DND-41 (cell line): ENCODE data around the gene FOXRED2.

ENCODE experiments used
- EZH2 ChIP-seq: IDR thresholded peaks from 3 replicates; pipeline ENCODE4 v1.6.1; 2012; ENCODE audit warnings: borderline replicate concordance, low read depth, mild to moderate bottlenecking, moderate library complexity, low read length, inconsistent platforms; ENCODE audit not compliant: severe bottlenecking
- TF ChIP-seq, protein P1 (sequence below): IDR thresholded peaks from 2 replicates; pipeline ENCODE4 v1.5.1; 2012; ENCODE audit warnings: borderline replicate concordance, low read length, moderate library complexity, mild to moderate bottlenecking; ENCODE audit not compliant: poor library complexity, severe bottlenecking; ENCODE audit errors: extremely low read depth

- TF ChIP-seq, protein P1, sequence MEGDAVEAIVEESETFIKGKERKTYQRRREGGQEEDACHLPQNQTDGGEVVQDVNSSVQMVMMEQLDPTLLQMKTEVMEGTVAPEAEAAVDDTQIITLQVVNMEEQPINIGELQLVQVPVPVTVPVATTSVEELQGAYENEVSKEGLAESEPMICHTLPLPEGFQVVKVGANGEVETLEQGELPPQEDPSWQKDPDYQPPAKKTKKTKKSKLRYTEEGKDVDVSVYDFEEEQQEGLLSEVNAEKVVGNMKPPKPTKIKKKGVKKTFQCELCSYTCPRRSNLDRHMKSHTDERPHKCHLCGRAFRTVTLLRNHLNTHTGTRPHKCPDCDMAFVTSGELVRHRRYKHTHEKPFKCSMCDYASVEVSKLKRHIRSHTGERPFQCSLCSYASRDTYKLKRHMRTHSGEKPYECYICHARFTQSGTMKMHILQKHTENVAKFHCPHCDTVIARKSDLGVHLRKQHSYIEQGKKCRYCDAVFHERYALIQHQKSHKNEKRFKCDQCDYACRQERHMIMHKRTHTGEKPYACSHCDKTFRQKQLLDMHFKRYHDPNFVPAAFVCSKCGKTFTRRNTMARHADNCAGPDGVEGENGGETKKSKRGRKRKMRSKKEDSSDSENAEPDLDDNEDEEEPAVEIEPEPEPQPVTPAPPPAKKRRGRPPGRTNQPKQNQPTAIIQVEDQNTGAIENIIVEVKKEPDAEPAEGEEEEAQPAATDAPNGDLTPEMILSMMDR: peak; percentile 28
- TF ChIP-seq EZH2: no peak
Measured at GRCh38 chr22:36454916-36455570, 51.8 kb downstream of the FOXRED2 start.
